ENCODE data around the gene JAGN1.

GRCh38 chr3:9876991-9877390, 13.4 kb upstream of the JAGN1 start:
- no peak for TF ChIP-seq POLR2A (IDR thresholded peaks at IDR 0.05)
- no peak for TF ChIP-seq CTCF (IDR thresholded peaks at IDR 0.05 in 4 of 5, conservative IDR thresholded peaks at IDR 0.05 in 1 of 5)
